HG03025 (cell line): ENCODE results near the gene ALDOA.
"Not testable (repeated sequence)": the region's sequence is repeated elsewhere in the genome, so short reads cannot be mapped to it uniquely, and the experiment has no call there.

Source experiments
- ATAC-seq: cut with Tn5 transposase; IDR thresholded peaks from one replicate; pipeline ENCODE4 v1.9.1; 2021; ENCODE audit warnings: mild to moderate bottlenecking, moderate library complexity; ENCODE audit not compliant: unreplicated experiment, low FRiP score

ALDOA gene

DNA sequence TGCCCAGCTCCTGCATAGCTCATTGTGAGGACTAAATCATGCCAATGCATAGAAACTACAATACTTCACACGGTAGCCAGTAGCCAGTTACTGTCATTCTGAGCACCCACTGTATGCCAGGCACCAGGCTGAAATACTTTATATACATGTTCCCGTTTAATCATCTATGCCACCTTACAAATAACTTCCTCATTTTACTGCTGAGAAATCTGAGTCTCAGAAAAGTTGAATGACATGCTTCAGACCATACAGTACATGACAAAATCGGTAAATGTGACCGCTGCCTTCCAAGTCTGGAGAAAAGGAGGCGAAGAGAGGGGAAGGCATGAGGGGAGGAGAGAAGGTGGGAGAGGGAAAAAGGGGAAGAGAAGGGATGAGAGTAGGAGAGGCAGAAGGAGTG lies 25.3 kb upstream of the ALDOA start:
- no peak for ATAC-seq

DNA sequence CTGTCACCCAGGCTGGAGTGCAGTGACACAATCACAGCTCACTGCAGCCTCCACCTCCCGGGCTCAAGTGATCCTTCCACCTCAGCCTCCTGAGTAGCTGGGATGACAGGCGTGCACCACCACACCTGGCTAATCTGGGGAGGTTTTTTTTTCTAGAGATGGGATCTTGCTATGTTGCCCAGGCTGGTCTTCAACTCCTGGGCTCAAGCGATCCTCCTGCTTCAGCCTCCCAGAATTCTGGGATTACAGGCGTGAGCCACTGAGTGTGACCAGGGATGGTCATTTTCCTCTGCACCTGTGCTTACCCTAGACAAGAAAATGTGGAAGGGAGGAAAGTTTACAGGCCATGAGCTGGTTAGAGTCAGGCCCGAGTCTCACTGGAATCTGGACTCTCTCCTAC lies 24.9 kb upstream of the ALDOA start:
- ATAC-seq = not testable (repeated sequence)

DNA sequence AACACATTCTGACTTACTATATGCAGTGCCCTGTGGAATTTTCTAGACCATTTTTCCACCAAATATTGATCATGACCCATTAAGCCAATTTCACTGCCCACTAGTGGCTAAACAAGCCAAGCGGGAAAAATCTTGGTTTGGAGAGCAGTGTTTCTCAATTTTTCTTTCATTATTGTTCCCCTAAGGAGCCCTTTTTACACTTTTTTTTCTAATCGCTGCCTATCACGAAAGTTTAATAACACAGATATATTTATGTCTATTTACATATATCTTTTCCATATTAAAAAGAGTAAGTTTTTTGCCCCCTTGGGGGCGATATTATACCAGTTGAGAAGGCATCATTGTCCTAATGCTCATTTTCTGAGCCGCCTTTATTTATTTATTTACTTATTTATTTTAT lies 23.7 kb upstream of the ALDOA start:
- no peak for ATAC-seq

DNA sequence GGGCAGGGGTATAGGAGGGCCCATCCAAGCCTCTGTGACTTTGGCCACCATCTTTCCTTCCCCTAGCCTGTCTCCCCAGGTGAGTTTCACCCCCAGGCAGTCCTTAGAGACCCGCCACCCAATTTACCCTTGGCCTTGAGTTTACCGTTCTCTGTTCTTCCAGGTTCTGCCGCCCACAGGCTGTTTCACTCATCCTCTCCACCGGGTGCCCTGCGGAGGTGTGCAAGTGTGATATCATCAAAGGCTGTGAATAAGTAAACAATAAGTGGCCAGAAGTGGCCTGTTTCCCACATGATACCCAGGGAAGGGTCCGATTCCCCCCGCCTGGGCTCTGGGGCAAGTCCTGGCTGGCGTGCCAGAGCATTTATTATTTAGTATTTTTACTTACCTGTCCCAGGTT lies 19.4 kb upstream of the ALDOA start:
- ATAC-seq = no peak

DNA sequence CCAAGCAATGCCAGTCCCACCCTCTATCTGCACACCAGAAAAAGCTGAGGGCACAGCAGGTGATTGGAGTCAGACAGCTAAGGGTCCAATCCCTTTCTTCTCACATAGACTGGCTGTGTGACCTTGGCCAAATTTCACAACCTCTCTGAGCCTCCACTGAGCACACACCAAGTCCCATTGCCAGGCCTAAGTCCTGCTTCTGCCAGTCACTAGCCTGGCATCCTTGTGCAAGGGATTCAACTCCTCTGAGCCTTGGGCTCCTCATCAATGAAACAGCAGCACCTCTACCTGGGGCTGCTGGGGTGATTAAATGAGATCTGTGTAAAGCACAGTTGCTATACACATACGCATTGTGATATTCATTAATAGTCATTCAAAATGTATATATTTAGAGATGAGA lies 19.0 kb upstream of the ALDOA start:
- no peak for ATAC-seq

DNA sequence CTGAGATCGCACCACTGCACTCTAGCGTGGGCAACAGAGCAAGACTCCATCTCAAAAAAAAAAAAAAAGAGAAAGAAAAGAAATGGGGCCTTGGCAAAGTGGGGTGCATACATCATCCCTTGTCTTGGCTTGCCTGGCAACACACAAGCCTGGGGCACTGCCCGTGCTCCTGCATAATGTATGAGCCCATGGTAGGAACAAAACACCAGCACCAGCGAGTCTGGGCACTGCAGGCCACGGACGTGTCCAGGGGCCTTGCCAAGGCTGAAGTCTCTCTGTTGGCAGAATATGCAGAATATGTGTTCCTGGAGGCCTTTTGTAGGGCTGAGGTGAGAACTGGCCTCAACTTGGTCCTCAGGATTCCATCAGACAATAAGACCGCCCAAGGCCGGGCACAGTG lies 15.7 kb upstream of the ALDOA start:
- ATAC-seq = no peak

DNA sequence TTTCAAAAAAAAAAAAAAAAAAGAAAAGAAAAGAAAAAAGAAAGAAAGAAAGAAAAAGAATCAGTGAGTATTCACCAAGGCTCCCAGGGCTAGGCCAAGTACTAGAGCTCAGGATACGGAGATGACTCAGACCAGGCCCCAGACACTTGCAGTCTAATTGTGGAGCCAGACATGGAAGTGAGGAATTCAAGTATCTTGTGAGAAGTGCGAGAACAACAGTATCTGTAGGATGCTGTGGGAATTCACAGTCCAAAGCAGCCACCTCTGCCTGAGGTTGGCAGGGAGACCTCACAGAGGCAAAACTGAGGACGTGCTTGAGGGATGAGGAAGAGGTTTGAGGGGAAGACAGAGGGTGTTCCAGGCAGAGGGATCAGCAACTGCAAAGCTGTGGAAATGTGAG lies 14.0 kb upstream of the ALDOA start:
- no peak for ATAC-seq

DNA sequence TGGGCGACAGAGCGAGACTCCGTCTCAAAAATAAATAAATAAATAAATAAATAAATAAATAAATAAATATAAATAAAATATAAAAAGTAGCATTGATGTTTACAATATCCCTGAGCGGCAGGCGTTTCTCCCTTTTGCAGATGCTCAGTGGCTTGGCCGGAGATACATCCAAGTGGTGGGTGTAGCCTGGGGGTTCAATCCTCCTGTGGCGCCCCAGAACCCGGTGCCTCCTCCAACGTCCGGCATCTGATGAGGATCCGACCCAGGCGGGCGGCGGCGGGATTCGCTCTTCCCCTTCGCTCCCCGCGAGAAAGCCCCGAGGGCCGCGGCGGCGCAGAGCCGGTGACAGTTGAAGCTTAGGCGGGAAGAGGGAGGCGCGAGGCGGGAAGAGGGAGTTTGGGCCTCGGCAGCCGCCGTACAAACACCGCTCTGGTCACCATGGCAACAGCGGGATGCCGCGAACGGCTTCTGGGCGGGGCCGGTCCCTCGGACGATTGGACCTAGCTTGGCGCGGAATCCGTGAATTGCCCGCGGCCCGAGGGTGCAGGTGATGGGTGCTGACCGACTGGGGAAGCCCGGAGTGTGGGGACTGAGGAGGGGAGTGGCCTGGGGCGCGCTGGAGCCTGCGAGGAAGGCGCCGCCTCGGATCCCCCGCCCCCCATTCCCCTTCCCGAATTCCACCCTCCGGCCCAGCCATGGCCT lies 12.7 kb upstream of the ALDOA start:
- no peak for ATAC-seq

DNA sequence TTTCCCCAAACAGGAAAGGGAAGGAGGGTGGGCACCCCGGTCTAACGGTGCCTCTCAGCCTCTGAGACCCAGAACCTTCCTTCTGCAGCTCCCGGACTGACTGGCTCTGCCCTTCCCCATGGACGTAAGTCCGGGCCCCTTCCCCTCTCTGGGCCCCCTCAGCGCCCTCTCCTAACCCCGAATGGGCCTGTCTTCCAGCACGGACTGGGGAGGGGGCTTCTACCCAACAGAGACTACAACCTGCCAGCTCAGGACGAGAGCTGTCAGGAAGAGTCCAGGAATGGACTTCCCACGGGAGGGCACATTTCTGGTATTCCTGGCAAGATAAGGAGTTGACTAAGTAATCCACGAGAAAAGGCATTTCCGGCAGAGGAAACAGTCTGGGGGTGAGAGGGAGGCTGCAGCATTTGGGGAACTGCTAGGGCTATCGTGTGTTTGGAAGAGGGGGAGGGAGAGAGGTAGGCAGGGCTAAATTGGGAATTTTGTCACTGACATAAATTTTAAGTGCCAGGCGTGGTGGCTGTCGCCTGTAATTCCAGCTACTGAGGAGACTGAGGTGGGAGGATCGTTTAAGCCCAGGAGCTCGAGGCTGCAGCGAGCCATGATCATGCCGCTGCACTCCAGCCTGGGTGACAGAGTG lies 12.1 kb upstream of the ALDOA start:
- no peak for ATAC-seq

DNA sequence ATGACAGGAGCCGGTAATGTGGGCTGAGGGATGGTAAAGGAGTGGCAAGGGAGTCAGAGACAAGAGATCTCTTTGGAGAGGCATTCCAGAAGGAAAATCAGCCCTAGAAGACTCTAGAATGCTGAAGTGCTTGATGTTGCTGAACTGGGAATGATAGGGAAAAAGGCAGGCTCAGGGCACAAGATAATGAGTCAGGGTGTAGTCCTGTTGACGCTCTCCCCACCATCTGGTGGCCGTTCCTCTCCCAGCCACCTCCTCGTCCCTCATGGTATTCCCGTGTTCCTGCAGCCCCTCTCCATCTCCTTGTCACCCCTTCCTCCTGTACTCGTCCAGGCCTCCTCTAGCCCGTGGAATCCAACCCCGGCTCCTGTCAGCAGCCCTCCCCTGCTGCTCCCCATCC lies 11.1 kb upstream of the ALDOA start:
- no peak for ATAC-seq

DNA sequence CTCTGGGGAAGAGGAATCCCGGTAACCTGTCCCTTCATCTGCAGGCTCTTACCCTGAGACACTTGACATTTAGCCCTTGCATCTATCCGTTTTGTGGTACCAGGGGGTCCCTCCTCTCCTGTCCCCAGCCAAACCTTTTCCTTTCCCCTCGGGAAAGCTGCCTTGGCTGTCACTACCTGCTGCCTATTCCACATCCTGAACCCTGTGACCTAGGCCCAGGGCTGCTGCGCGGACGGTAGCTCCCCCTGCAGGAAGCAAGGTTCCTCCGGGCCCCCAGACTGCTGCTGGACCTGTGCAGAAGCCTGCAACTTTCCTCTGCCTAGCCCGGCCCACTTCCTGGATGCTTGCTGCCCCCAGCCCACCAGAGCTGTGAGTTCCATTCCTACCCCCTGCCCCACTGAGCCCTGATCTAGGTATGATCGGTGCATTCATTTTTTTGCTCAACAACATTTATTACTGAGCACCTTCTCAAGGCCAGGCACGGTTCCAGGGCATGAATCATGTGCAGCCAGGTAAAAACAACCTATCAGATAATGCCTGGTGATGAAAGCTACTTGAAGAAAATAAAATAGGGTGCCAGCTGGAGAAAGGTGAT lies 10.5 kb upstream of the ALDOA start:
- ATAC-seq = no peak

DNA sequence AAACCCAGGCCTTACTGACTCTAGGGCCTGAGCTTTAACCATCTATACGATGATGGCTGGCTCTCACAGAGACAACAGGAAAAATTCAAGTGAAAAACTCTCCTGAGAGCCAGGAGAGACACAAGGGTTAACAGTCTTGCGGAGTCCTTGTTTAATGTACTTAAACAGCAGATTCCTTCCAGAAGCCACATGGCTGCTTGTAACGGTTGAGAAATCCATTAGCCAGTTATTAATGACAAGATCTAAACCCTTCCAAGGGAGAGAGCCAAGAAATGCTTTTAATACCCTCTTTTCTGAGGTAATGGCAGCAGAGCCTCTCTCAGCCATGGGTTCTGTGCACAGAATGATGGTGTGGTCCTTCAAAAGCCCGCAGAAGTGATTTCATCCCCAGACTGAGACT lies 5.2 kb upstream of the ALDOA start:
- ATAC-seq = no peak

DNA sequence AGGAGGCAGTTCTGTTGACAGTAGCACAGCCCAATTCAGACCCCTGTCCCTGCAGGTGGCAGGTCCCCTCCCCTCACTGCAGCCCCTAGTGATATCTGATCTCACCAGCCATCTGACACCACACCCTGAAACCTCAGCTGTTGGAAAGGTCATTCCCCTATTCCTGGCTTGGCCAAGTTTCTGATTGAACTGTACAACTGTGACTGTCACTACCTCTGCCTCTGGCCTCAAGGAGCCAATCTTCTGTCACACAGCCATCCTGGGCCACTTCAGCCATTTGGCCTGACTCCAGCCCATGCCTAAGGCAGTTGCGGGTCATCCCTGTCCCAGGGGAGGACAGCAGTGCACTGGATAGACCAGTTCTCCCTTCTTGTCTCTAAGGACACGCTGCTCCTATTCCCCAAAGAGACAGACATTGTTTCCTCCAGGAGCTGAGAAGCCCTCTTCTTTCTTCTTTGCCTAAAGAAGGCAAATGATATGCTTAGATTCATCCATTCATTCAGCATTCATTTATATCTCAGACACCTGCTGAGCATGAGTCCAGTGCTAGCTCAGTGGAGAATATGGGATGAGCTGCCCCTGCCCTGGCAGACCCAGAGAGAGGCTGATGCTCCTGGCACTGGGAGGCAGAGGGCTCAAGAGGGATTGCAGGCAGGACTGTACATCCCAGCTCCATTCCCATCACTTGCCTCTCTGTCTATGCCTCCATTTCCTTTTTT lies 4.6 kb upstream of the ALDOA start:
- no peak for ATAC-seq

DNA sequence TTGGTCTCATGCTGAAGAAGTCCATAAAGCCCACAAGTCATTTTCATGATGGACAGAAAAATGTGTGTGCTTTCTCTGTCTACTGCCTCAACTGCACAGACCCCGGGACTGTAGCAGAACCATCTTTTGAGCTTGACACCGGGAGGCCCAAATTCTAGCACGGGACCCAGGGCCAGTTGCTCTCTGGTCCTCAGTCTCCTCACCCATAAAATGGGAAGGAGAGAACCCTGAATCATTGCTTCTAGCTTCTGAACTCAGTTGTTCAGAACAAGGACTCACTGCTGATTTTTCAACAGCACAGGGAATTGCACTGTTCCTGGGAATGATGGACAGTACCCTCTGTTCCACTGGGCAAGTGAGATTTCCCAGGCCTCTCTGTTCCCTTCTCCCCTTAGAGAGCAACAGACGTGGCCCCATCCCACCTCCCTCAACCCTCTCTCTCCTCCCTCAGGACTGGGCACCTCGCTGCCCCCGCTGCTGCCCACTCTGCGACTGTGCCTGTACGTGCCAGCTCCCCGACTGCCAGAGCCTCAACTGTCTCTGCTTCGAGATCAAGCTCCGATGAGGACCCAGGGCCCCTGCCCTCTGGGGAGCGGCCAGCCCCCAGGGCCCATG lies 2.2 kb upstream of the ALDOA start:
- no peak for ATAC-seq

DNA sequence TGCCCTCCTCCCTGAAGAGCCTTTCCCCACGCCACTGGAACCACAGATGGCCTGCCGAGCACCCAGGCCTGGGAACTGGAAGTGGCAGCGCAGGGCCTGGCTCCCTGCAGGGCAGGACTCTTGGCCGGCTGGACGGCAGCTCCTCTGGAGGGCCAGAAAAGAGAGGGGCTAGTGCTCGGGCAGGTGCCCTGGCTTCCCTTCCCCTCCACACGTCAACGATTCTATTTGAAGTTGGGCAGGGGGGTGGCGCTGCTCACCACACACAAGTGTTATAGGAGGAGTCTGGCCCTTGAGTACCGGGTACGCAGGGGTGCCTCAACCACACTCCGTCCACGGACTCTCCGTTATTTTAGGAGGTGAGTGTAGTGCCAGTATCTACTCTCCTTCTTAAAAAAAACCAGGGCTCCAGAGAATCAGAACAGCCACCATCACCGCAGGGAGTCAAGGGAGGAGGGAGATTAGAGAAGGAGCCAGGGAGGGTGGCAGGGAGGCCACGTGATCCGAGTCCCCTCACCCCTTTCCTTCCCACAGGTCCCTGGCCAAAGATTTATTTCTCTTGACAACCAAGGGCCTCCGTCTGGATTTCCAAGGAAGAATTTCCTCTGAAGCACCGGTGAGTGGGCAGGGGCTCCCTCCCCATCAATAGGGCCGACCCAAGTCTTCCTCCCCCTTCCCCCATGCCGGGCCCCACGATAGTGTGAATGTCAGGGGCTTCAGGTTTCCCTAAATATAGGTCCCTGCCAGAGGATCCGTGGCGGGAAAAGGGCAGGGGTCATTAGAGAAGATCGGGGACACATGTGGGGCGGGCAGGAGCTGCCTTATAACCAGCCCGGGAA lies 1.4 kb upstream of the ALDOA start:
- ATAC-seq = no peak

DNA sequence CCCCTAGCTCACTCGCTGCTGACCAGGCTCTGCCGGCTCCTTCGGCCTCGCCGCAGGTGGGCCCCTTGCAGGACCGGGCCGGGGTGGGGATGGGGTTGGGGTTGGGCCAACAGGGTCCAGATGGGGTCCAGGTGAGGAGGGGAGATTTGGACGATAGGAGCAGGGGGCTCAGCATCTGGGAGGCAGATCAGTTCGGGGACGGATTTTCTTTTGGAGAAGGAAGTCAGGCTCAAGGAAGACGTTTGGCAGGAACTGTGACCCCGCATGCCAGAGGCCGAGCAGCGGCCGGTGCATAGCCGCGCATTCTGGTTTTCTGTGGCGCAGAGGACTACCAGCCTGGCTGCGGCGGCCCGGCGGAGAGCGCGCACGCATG lies 845 bp upstream of the ALDOA start:
- ATAC-seq = no peak

DNA sequence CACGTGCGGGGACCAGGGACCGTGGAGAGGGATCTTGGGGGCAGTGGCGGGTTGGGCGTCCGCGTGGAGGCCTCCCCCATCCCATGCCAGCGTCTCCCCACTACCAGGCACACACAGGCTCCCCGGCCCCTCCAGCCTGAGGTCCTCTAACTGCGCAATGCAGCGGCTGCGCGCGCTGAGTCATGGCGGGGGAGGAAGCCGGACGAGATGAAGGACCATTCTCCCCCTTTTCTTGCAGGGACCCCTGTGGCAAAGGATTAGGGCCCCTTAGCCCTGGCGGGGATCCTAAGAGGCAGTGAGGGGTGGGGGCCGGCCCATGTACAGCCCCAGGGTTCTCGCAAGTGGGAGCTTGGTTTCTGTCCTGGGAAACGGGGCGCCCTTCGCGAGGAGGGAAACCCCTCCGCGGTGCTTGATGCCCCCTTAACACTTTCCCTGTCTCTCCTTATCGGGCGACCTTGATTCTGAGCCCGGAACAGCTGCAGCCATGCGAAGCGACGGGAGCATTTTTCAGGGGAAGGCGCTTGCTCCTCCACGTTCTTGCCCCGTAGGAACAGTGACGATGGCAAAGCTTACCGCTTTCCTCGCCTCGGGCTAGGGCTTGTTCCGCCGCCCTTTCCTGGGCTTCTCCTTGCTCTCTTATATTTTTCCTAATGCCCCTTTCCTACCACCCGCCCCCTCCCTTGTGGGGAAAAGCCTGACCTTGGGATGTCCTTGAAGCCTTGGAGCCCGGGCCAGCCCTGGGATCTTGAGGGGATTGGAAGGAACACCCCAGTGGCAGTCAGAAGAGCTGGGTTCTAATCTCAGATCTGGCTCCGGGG lies 592 bp downstream of the ALDOA start:
- no peak for ATAC-seq

DNA sequence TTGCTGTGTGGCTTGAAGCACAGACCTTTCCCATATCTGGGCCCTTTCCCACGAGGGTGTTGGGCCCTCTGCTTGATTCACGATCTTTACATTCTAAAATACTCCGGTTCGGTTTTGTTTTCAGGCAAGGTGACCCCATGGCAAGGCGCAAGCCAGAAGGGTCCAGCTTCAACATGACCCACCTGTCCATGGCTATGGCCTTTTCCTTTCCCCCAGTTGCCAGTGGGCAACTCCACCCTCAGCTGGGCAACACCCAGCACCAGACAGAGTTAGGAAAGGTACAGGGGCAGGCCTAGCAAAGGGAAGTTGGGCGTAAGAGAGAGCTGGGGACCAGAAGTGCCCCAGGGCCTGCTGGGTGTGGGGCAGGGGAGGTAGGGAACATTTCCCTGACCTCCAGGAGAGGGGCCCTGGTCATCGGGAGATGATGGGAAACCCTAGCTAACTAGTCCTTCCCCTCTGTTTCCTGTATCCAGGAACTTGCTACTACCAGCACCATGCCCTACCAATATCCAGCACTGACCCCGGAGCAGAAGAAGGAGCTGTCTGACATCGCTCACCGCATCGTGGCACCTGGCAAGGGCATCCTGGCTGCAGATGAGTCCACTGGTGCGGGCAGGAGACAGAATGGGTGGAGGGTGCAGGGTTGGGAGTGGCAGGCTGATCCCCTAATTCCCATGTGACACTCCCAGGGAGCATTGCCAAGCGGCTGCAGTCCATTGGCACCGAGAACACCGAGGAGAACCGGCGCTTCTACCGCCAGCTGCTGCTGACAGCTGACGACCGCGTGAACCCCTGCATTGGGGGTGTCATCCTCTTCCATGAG lies 1.4 kb downstream of the ALDOA start:
- no peak for ATAC-seq

DNA sequence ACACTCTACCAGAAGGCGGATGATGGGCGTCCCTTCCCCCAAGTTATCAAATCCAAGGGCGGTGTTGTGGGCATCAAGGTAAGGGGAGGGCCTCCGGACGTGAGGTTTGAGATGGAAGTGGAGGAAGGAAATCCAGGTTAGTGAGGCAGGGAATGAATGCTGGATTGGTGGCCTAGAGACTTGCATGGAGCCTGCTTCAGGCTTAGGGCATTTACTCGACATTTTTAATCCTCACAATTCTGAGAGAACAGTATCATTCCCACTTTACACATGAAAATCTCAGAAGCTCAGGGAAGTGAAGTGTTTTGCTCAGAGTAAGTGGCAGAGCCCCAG lies 2.0 kb downstream of the ALDOA start:
- no peak for ATAC-seq
